ENCODE measurements around the gene SLC9A6. TPM values are rescaled to one million over a fixed set of nuclear protein-coding genes. Genes with fewer than 3 reads are reported as not detected.
"Not testable (repeated sequence)": the region's sequence is repeated elsewhere in the genome, so short reads cannot be mapped to it uniquely, and the experiment has no call there.

SLC9A6 gene
- total RNA-seq, 2 donors from 2014 or later, result 16.3 to 25.8 TPM

GRCh38 chrX:136076942-136077341 lies 91.7 kb downstream of the SLC9A6 start:
- Histone ChIP-seq H3K27ac (no peak overlapping the region), H3K27me3 (no peaks in the 10 kb centered on the region), H3K4me1 (no peaks in the 10 kb centered on the region), H3K9me3 (no peaks in the 10 kb centered on the region), H3K36me3 (no peaks in the 10 kb centered on the region), H3K4me3 (no peak overlapping the region)
- DNase-seq (ENCODE audit: low spot score), result no peak
- TF ChIP-seq CTCF (IDR thresholded peaks at IDR 0.05), result no peak

DNA sequence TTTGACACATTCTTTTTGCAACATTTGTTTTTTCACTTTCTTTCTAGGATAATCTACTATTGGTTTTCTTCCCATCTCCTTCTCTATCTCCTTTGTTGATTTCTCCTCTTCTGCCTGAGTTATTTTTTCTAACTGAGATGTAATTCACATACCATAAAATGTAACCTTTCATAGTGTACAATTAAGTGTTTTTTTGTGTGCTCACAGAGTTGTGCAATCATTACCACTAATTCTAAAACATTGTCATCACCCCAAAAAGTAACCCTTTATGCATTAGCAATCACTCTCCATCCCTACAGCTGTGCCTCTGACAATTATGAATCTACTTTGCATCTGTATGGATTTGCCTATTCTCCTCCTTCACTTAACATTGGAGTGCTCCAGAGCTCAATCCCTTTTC lies 95.5 kb downstream of the SLC9A6 start:
- H3K9me3 ChIP-seq, result no peaks in the 10 kb centered on the region
- no peak for DNase-seq (ENCODE audit: low spot score)
- H3K4me3 ChIP-seq, result no peak overlapping the region
- no peaks in the 10 kb centered on the region for H3K27me3 ChIP-seq
- no peak overlapping the region for H3K27ac ChIP-seq
- no peak for TF ChIP-seq CTCF (IDR thresholded peaks at IDR 0.05)
- no peaks in the 10 kb centered on the region for H3K36me3 ChIP-seq
- H3K4me1 ChIP-seq, result no peaks in the 10 kb centered on the region

GRCh38 chrX:136086521-136086920 lies 101.3 kb downstream of the SLC9A6 start:
- H3K36me3 ChIP-seq, result no peaks in the 10 kb centered on the region
- no peak overlapping the region for H3K27ac ChIP-seq
- H3K27me3 ChIP-seq, result no peaks in the 10 kb centered on the region
- H3K4me1 ChIP-seq, result no peaks in the 10 kb centered on the region
- no peak for DNase-seq (ENCODE audit: low spot score)
- H3K4me3 ChIP-seq, result no peak overlapping the region
- no peak for TF ChIP-seq CTCF (IDR thresholded peaks at IDR 0.05)
- no peaks in the 10 kb centered on the region for H3K9me3 ChIP-seq

- not testable (repeated sequence) for H3K36me3 ChIP-seq; H3K27ac ChIP-seq; H3K4me3 ChIP-seq; H3K4me1 ChIP-seq; H3K9me3 ChIP-seq; DNase-seq (ENCODE audit: low spot score); H3K27me3 ChIP-seq
Observed at GRCh38 chrX:136091898-136092297, 106.7 kb downstream of the SLC9A6 start.

DNA sequence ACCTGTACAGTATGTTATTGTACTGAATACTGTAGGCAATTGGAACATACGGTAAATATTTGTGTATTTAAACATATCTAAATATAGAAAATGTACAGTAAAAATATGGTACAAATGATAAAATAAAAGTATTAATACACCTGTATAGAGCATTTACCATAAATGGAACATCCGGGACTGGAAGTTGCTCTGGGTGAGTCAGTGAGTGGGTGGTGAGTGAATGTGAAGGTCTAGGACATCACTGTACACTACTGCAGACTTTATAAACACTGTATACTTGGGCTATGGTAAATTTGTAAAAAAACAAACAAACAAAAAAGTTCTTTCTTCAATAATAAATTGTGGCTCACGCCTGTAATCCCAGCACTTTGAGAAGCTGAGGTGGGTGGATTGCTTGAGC lies 109.7 kb downstream of the SLC9A6 start:
- no peak overlapping the region for H3K27ac ChIP-seq
- no peak overlapping the region for H3K4me3 ChIP-seq
- no peaks in the 10 kb centered on the region for H3K4me1 ChIP-seq
- H3K27me3 ChIP-seq, result no peaks in the 10 kb centered on the region
- TF ChIP-seq CTCF (IDR thresholded peaks at IDR 0.05), result no peak
- DNase-seq (ENCODE audit: low spot score), result no peak
- no peaks in the 10 kb centered on the region for H3K36me3 ChIP-seq
- no peaks in the 10 kb centered on the region for H3K9me3 ChIP-seq

Other genes with a start within 250 kb of the SLC9A6 start
- gene CT45A3, start 217.2 kb upstream of the SLC9A6 start, total RNA-seq, result not detected
- gene CT45A5, start 199.9 kb upstream of the SLC9A6 start, total RNA-seq, result not detected
- not detected for gene CT45A6, start 182.6 kb upstream of the SLC9A6 start, total RNA-seq
- not detected for gene CT45A2, start 165.4 kb upstream of the SLC9A6 start, total RNA-seq
- not detected for gene CT45A7, start 148.2 kb upstream of the SLC9A6 start, total RNA-seq
- gene CT45A8, start 130.9 kb upstream of the SLC9A6 start, total RNA-seq, result not detected
- not detected for gene CT45A9, start 113.6 kb upstream of the SLC9A6 start, total RNA-seq
- gene CT45A10, start 92.0 kb upstream of the SLC9A6 start, total RNA-seq, result not detected
- not detected for gene SAGE1, start 91.7 kb upstream of the SLC9A6 start, total RNA-seq
- 10 to 100 TPM; 24.0 to 27.6 TPM for gene MMGT1, start 11.4 kb upstream of the SLC9A6 start, total RNA-seq
- gene FHL1, start 162.1 kb downstream of the SLC9A6 start, total RNA-seq, result 1,000 to 10,000 TPM in 1 of 2 donors, 100 to 1,000 TPM in 1; 869 to 2,468 TPM

Data from right atrium auricular region (tissue), 2 donors.